HepG2 (cell line): ENCODE data around the gene ARHGEF10L. TPM values are rescaled to one million over a fixed set of nuclear protein-coding genes. Genes with fewer than 3 reads are reported as not detected.

ENCODE experiments used
- ATAC-seq: fragments of 200-7000 bp; cut with Tn5 transposase; 3 replicates; pipeline ENCODE4 v1.9.1; 2020; ENCODE audit warnings: mild to moderate bottlenecking, moderate library complexity
- BruUV-seq: library from RNA; stranded (reverse); fragments of 400-500 nt; replicated peaks from 2 replicates; lab custom pipeline; 2021; lab: Mats Ljungman, UMichigan
- CTCF ChIA-PET: fragments of 300-600 bp; formaldehyde crosslinking; extraction: SDS; loops from one replicate; lab custom pipeline; 2021; ENCODE audit warnings: low total read pairs, inconsistent platforms, low intra/inter-chr PET ratio; lab: Yijun Ruan, JAX
- POLR2A ChIA-PET: fragments of 350-600 bp; sonication (Branson Sonifier 250); formaldehyde crosslinking; loops from one replicate; lab custom pipeline; 2020; ENCODE audit warnings: antibody characterized with exemption, inconsistent platforms; lab: Yijun Ruan, JAX
- DNase-seq: peaks from one replicate; pipeline ENCODE4 v3.0.0-alpha.2; 2015; ENCODE audit warnings: low spot score
- FAIRE-seq: peaks from 3 replicates; lab custom pipeline; 2011; peaks lifted over from hg19 to GRCh38; lab: Jason Lieb, UNC
- H2AFZ ChIP-seq: one replicate; pipeline ENCODE4 v1.6.1; 2011; ENCODE audit warnings: low read length, inconsistent platforms
- H3K27ac ChIP-seq: fragments of 300-600 bp; 3 replicates; pipeline ENCODE4 v1.8.0; 2011; ENCODE audit warnings: mixed run types, mild to moderate bottlenecking, mixed read lengths, low read length, inconsistent platforms; ENCODE audit not compliant: insufficient read depth; ENCODE audit errors: extremely low read length
- H3K27me3 ChIP-seq, 2 experiments: fragments of 200-600 bp in 1 of 2; 2 replicates in 1 of 2; 3 replicates in 1 of 2; pipeline versions ENCODE4 v1.6.0 to v1.8.0; 2011; ENCODE audit warnings: low read length in 2 of 2, mild to moderate bottlenecking in 2 of 2, moderate library complexity in 2 of 2, inconsistent platforms in 1 of 2; ENCODE audit not compliant: insufficient read depth in 2 of 2, control insufficient read depth in 1 of 2
- H3K36me3 ChIP-seq, 2 experiments: fragments of 200-600 bp in 1 of 2; replicated peaks in 1 of 2; 2 replicates in 1 of 2; 3 replicates in 1 of 2; pipeline versions ENCODE4 v1.5.1 to v1.8.0; 2011; ENCODE audit warnings: low read length in 2 of 2, inconsistent platforms in 1 of 2; ENCODE audit not compliant: insufficient read depth in 2 of 2, control insufficient read depth in 1 of 2
- H3K4me1 ChIP-seq: 2 replicates; pipeline ENCODE4 v1.5.1; 2012; ENCODE audit warnings: low read length, inconsistent platforms; ENCODE audit not compliant: insufficient read depth
- H3K4me2 ChIP-seq: 2 replicates; pipeline ENCODE4 v1.6.0; 2011; ENCODE audit warnings: low read depth, low read length, inconsistent platforms
- H3K4me3 ChIP-seq, 3 experiments: fragments of 200-600 bp in 1 of 3; sonication (generic), shearing (Covaris generic) in 1 of 3; replicated peaks in 1 of 3; 2 replicates each; pipeline ENCODE4 v1.5.1; 2011 to 2016; ENCODE audit warnings: low read length in 3 of 3, inconsistent platforms in 2 of 3, low read depth in 2 of 3, mild to moderate bottlenecking in 2 of 3, control low read depth in 1 of 3, mixed read lengths in 1 of 3; ENCODE audit not compliant: insufficient read depth in 1 of 3
- H3K79me2 ChIP-seq: one replicate; pipeline ENCODE4 v1.6.1; 2011; ENCODE audit warnings: low read length, inconsistent platforms; ENCODE audit not compliant: insufficient read depth
- H3K9ac ChIP-seq: 2 replicates; pipeline ENCODE4 v1.6.0; 2011; ENCODE audit warnings: mild to moderate bottlenecking, low read depth, low read length, inconsistent platforms; ENCODE audit not compliant: insufficient read depth
- H3K9me3 ChIP-seq: 2 replicates; pipeline ENCODE4 v1.5.1; 2012; ENCODE audit warnings: mild to moderate bottlenecking, low read length
- H4K20me1 ChIP-seq: 2 replicates; pipeline ENCODE4 v1.6.0; 2011; ENCODE audit warnings: inconsistent platforms, mild to moderate bottlenecking, low read length, moderate library complexity; ENCODE audit not compliant: insufficient read depth
- ARID4A ChIP-seq: sonication (generic); formaldehyde crosslinking; IDR thresholded peaks from 2 replicates; pipeline ENCODE4 v1.5.0; 2020; ENCODE audit warnings: mild to moderate bottlenecking, missing genetic modification reagents, borderline replicate concordance
- DPF2 ChIP-seq: sonication (generic); formaldehyde crosslinking; IDR thresholded peaks from 2 replicates; pipeline ENCODE4 v1.4.0; 2020; ENCODE audit warnings: mild to moderate bottlenecking, low read depth, missing genetic modification reagents, borderline replicate concordance
- ISL2 ChIP-seq: sonication (generic); formaldehyde crosslinking; IDR thresholded peaks from 2 replicates; pipeline ENCODE4 v1.5.0; 2020; ENCODE audit warnings: missing genetic modification reagents
- MAZ ChIP-seq, 2 experiments: sonication (generic) in 1 of 2; formaldehyde crosslinking in 1 of 2; IDR thresholded peaks; 2 replicates each; pipeline versions ENCODE4 v1.5.0 to v1.6.1; 2012 to 2020; ENCODE audit warnings: low read depth in 2 of 2, mild to moderate bottlenecking in 2 of 2, borderline replicate concordance in 1 of 2, improper control_type of control experiment in 1 of 2, low read length in 1 of 2, missing genetic modification reagents in 1 of 2, moderate library complexity in 1 of 2
- NFKB2 ChIP-seq: sonication (generic); formaldehyde crosslinking; IDR thresholded peaks from 2 replicates; pipeline ENCODE4 v1.4.0; 2020; ENCODE audit warnings: missing genetic modification reagents, borderline replicate concordance
- PBX3 ChIP-seq: sonication (generic); formaldehyde crosslinking; IDR thresholded peaks from 2 replicates; pipeline ENCODE4 v1.8.1; 2023; ENCODE audit warnings: missing genetic modification reagents, inconsistent platforms, borderline replicate concordance
- TP53 ChIP-seq: sonication (generic); formaldehyde crosslinking; conservative IDR thresholded peaks from 2 replicates; pipeline ENCODE4 v1.4.0; 2020; ENCODE audit warnings: missing genetic modification reagents
- YEATS4 ChIP-seq: sonication (generic); formaldehyde crosslinking; IDR thresholded peaks from 2 replicates; pipeline ENCODE4 v1.4.0; 2020; ENCODE audit warnings: missing genetic modification reagents, borderline replicate concordance
- ZBTB7A ChIP-seq: sonication (generic); formaldehyde crosslinking; IDR thresholded peaks from 2 replicates; pipeline ENCODE4 v1.8.0; 2022; ENCODE audit warnings: mild to moderate bottlenecking, missing genetic modification reagents
- ZNF160 ChIP-seq: sonication (generic); formaldehyde crosslinking; IDR thresholded peaks from 2 replicates; pipeline ENCODE4 v1.8.0; 2022; ENCODE audit warnings: mild to moderate bottlenecking, inconsistent platforms, missing genetic modification reagents
- ZNF550 ChIP-seq: sonication (generic); formaldehyde crosslinking; IDR thresholded peaks from 2 replicates; pipeline ENCODE4 v1.4.0; 2020; ENCODE audit warnings: mild to moderate bottlenecking, missing genetic modification reagents, borderline replicate concordance
- ZNF615 ChIP-seq: sonication (generic); formaldehyde crosslinking; IDR thresholded peaks from 2 replicates; pipeline ENCODE4 v1.5.0; 2020; ENCODE audit warnings: mild to moderate bottlenecking, missing genetic modification reagents, borderline replicate concordance
- ZNF781 ChIP-seq: sonication (generic); formaldehyde crosslinking; IDR thresholded peaks from 2 replicates; pipeline ENCODE4 v1.5.1; 2020; ENCODE audit warnings: borderline replicate concordance, mild to moderate bottlenecking, missing genetic modification reagents; ENCODE audit errors: not compliant biosample characterization
- ZNF83 ChIP-seq: sonication (generic); formaldehyde crosslinking; IDR thresholded peaks from 2 replicates; pipeline ENCODE4 v1.4.0; 2020; ENCODE audit warnings: missing genetic modification reagents, mild to moderate bottlenecking, borderline replicate concordance
- WGBS: methylation state at CpG from one replicate; pipeline ENCODE4 v1.1.6; 2017; ENCODE audit warnings: low lambda C conversion rate; 5-methylcytosine and 5-hydroxymethylcytosine counted together
- in situ Hi-C: cut with HindIII; loops from 2 replicates; pipeline ENCODE4 v1.10.0; 2017; ENCODE audit warnings: low pct_unique_long_range_greater_than_20kb; ENCODE audit not compliant: extremely low pct_ligation_motif_present
- intact Hi-C: fragments of 100-400 bp; cut with micrococcal nuclease; formaldehyde crosslinking; loops from one replicate; pipeline ENCODE4 v1.10.0; 2022; ENCODE audit not compliant: unreplicated experiment
- polyA plus RNA-seq, 8 experiments: library from polyadenylated mRNA; depleted of rRNA in 3 of 8; stranded (reverse) in 7 of 8; unstranded in 1 of 8; fragments of >200 nt; fragmentation: Illumina TruSeq in 4 of 8; extraction: Trizol in 4 of 8; gene quantifications; 2 replicates each; pipeline versions ENCODE4 v1.2.1 to v1.2.3, GENCODE V29; 2011 to 2016; ENCODE audit warnings: low read depth in 4 of 8, missing spikeins in 1 of 8, mixed read lengths in 1 of 8; ENCODE audit not compliant: insufficient read depth in 1 of 8
- total RNA-seq, 5 experiments: library from RNA; depleted of rRNA; stranded (reverse); fragments of >200 nt; fragmentation: Illumina TruSeq; extraction: Trizol; gene quantifications; 2 replicates each; pipeline ENCODE4 v1.2.3, GENCODE V29; 2016; ENCODE audit warnings: low read depth in 1 of 5

The ARHGEF10L gene
- total and polyA plus RNA-seq, 2 of the 13 experiments (the other 11 are each of a cell fraction or from before 2014, with no cell fraction given), result 46.5 to 78.3 TPM

GRCh38 chr1:17671314-17671705 is 131.8 kb downstream of the ARHGEF10L start:
- WGBS, result 84% methylated on average over 3 of the region's 5 CpGs
- no peak overlapping the region for H2AFZ ChIP-seq
- no peak overlapping the region for H3K4me2 ChIP-seq
- in situ Hi-C loops, result no loop called here
- H3K27me3 ChIP-seq, result no peaks in the 10 kb centered on the region; a peak in 1 of 5 replicates
- ChIA-PET POLR2A (no interaction called here), CTCF (no interaction called here)
- H3K9me3 ChIP-seq, result no peaks in the 10 kb centered on the region
- H3K4me1 ChIP-seq, result no peaks in the 10 kb centered on the region
- no TSS peak for BruUV-seq
- TF ChIP-seq NFKB2 (no peak), MAZ (IDR thresholded peaks at IDR 0.05; ENCODE audit: borderline replicate concordance, low read depth, low read length) (no peak), MAZ (CRISPR knock-in tag; IDR thresholded peaks at IDR 0.05; ENCODE audit: low read depth) (no peak), ISL2 (CRISPR knock-in tag) (no peak), ZNF83 (CRISPR knock-in tag) (no peak), YEATS4 (CRISPR knock-in tag) (no peak), TP53 (CRISPR knock-in tag) (no peak), ZNF550 (no peak), ZBTB7A (CRISPR knock-in tag) (no peak), ZNF615 (no peak), ZNF781 (no peak), ARID4A (CRISPR knock-in tag) (no peak), PBX3 (no peak), DPF2 (CRISPR knock-in tag) (no peak), ZNF160 (no peak)
- H3K4me3 ChIP-seq, result no peak overlapping the region
- H3K36me3 ChIP-seq, result peaks cover 46 to 82% of the 10 kb centered on the region in 2 experiments
- H4K20me1 ChIP-seq, result peaks cover 67% of the 10 kb centered on the region
- FAIRE-seq (no peak), DNase-seq (no peak), ATAC-seq (no peak)
- intact Hi-C loops, result no loop called here
- H3K79me2 ChIP-seq, result no peaks in the 10 kb centered on the region
- H3K9ac ChIP-seq, result no peak overlapping the region
- H3K27ac ChIP-seq, result no peak overlapping the region
